Measurements from ENCODE around the gene NDST3.

DNA sequence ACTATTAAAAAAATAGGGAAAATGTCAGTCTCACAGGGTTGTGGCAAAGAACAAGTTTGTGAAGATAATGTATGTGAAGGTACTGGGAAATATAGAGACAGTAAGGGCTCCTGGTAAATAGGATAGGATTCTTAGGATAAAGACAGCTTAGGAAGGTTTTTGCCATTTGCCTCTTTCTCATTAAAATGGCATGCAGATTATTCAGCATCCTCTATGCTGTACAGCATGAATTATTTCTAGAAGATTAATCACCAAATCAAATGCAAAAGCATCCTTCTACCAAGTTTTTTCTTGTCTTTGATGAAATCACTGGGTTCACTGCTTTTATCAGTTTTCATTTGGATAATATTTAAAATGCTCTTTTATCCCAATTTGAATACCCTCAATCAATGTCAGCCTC, 142.8 kb downstream of the NDST3 start:
- TF ChIP-seq, protein P1, sequence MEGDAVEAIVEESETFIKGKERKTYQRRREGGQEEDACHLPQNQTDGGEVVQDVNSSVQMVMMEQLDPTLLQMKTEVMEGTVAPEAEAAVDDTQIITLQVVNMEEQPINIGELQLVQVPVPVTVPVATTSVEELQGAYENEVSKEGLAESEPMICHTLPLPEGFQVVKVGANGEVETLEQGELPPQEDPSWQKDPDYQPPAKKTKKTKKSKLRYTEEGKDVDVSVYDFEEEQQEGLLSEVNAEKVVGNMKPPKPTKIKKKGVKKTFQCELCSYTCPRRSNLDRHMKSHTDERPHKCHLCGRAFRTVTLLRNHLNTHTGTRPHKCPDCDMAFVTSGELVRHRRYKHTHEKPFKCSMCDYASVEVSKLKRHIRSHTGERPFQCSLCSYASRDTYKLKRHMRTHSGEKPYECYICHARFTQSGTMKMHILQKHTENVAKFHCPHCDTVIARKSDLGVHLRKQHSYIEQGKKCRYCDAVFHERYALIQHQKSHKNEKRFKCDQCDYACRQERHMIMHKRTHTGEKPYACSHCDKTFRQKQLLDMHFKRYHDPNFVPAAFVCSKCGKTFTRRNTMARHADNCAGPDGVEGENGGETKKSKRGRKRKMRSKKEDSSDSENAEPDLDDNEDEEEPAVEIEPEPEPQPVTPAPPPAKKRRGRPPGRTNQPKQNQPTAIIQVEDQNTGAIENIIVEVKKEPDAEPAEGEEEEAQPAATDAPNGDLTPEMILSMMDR (IDR thresholded peaks at IDR 0.05), result no peak
- TF ChIP-seq POLR2A (IDR thresholded peaks at IDR 0.05), result no peak

Data from adrenal gland (tissue), 5 donors.